Measurements from ENCODE around the gene HOXB5.
A peak's percentile ranks its signal among the peaks of the same experiment; 100 is the strongest.

Gene HOXB5

GRCh38 chr17:48624544-48625494 is 31.2 kb upstream of the HOXB5 start (continued):
- TF ChIP-seq, protein P1, sequence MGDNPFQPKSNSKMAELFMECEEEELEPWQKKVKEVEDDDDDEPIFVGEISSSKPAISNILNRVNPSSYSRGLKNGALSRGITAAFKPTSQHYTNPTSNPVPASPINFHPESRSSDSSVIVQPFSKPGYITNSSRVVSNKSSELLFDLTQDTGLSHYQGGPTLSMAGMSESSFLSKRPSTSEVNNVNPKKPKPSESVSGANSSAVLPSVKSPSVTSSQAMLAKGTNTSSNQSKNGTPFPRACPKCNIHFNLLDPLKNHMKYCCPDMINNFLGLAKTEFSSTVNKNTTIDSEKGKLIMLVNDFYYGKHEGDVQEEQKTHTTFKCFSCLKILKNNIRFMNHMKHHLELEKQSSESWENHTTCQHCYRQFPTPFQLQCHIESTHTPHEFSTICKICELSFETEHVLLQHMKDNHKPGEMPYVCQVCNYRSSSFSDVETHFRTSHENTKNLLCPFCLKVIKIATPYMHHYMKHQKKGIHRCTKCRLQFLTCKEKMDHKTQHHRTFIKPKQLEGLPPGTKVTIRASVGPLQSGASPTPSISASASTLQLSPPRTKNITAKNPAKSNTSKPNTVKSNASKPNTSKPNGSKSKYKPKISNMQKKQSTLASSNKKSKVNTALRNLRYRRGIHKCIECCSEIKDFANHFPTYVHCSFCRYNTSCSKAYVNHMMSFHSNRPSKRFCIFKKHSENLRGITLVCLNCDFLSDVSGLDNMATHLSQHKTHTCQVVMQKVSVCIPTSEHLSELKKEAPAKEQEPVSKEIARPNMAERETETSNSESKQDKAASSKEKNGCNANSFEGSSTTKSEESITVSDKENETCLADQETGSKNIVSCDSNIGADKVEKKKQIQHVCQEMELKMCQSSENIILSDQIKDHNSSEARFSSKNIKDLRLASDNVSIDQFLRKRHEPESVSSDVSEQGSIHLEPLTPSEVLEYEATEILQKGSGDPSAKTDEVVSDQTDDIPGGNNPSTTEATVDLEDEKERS (tag by site-specific recombination; IDR thresholded peaks at IDR 0.05), result no peak
- no peak for TF ChIP-seq ZNF624 (tag by site-specific recombination; IDR thresholded peaks at IDR 0.05)
- peak; percentile 57 for TF ChIP-seq PATZ1 (tag by site-specific recombination; IDR thresholded peaks at IDR 0.05)
- TF ChIP-seq, protein P2, sequence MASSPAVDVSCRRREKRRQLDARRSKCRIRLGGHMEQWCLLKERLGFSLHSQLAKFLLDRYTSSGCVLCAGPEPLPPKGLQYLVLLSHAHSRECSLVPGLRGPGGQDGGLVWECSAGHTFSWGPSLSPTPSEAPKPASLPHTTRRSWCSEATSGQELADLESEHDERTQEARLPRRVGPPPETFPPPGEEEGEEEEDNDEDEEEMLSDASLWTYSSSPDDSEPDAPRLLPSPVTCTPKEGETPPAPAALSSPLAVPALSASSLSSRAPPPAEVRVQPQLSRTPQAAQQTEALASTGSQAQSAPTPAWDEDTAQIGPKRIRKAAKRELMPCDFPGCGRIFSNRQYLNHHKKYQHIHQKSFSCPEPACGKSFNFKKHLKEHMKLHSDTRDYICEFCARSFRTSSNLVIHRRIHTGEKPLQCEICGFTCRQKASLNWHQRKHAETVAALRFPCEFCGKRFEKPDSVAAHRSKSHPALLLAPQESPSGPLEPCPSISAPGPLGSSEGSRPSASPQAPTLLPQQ (tag by site-specific recombination; IDR thresholded peaks at IDR 0.05), result no peak
- TF ChIP-seq OSR2 (tag by site-specific recombination; IDR thresholded peaks at IDR 0.05), result peak; percentile 77
- peak; percentile 19; the same call in 1 of the 2 replicates for TF ChIP-seq YY1 (tag by site-specific recombination; IDR thresholded peaks at IDR 0.05)
- no peak for TF ChIP-seq SETDB1 (IDR thresholded peaks at IDR 0.05; ENCODE audit: insufficient read length, low read length)
- TF ChIP-seq, protein P3, sequence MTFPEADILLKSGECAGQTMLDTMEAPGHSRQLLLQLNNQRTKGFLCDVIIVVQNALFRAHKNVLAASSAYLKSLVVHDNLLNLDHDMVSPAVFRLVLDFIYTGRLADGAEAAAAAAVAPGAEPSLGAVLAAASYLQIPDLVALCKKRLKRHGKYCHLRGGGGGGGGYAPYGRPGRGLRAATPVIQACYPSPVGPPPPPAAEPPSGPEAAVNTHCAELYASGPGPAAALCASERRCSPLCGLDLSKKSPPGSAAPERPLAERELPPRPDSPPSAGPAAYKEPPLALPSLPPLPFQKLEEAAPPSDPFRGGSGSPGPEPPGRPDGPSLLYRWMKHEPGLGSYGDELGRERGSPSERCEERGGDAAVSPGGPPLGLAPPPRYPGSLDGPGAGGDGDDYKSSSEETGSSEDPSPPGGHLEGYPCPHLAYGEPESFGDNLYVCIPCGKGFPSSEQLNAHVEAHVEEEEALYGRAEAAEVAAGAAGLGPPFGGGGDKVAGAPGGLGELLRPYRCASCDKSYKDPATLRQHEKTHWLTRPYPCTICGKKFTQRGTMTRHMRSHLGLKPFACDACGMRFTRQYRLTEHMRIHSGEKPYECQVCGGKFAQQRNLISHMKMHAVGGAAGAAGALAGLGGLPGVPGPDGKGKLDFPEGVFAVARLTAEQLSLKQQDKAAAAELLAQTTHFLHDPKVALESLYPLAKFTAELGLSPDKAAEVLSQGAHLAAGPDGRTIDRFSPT (tag by site-specific recombination; IDR thresholded peaks at IDR 0.05), result no peak
- TF ChIP-seq TSHZ1 (tag by site-specific recombination; IDR thresholded peaks at IDR 0.05; ENCODE audit: borderline replicate concordance), result no peak
- TF ChIP-seq, protein P4, sequence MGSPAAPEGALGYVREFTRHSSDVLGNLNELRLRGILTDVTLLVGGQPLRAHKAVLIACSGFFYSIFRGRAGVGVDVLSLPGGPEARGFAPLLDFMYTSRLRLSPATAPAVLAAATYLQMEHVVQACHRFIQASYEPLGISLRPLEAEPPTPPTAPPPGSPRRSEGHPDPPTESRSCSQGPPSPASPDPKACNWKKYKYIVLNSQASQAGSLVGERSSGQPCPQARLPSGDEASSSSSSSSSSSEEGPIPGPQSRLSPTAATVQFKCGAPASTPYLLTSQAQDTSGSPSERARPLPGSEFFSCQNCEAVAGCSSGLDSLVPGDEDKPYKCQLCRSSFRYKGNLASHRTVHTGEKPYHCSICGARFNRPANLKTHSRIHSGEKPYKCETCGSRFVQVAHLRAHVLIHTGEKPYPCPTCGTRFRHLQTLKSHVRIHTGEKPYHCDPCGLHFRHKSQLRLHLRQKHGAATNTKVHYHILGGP (tag by site-specific recombination; IDR thresholded peaks at IDR 0.05), result no peak
- TF ChIP-seq ZNF76 (tag by site-specific recombination; IDR thresholded peaks at IDR 0.05; ENCODE audit: borderline replicate concordance, low read depth), result no peak
- peak; percentile 28; the same call in 1 of the 2 replicates for TF ChIP-seq BCL11B (tag by site-specific recombination; IDR thresholded peaks at IDR 0.05; ENCODE audit: low read depth)
- TF ChIP-seq, protein P5, sequence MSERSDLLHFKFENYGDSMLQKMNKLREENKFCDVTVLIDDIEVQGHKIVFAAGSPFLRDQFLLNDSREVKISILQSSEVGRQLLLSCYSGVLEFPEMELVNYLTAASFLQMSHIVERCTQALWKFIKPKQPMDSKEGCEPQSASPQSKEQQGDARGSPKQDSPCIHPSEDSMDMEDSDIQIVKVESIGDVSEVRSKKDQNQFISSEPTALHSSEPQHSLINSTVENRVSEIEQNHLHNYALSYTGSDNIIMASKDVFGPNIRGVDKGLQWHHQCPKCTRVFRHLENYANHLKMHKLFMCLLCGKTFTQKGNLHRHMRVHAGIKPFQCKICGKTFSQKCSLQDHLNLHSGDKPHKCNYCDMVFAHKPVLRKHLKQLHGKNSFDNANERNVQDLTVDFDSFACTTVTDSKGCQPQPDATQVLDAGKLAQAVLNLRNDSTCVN (tag by site-specific recombination; optimal IDR thresholded peaks at IDR 0.05), result peak; percentile 29
- TF ChIP-seq ZNF548 (tag by site-specific recombination; IDR thresholded peaks at IDR 0.05), result no peak
- no peak for TF ChIP-seq ZNF24 (tag by site-specific recombination; IDR thresholded peaks at IDR 0.05)
- peak; percentile 45 for TF ChIP-seq ZBTB8A (tag by site-specific recombination; IDR thresholded peaks at IDR 0.05)
- TF ChIP-seq ZFP3 (tag by site-specific recombination; IDR thresholded peaks at IDR 0.05; ENCODE audit: low read depth), result no peak
